OCI-LY7 (cell line): Measurements from ENCODE around the gene NUDT21. TPM values are rescaled to one million over a fixed set of nuclear protein-coding genes. Genes with fewer than 3 reads are reported as not detected.
A peak's percentile ranks its signal among the peaks of the same experiment; 100 is the strongest.

Experiments used
- BruUV-seq: library from RNA; stranded (reverse); fragments of 400-500 nt; replicated peaks from 2 replicates; lab custom pipeline; 2021; lab: Mats Ljungman, UMichigan
- CTCF ChIA-PET: fragments of 300-600 bp; sonication (Branson Sonifier 250); formaldehyde crosslinking; loops from one replicate; lab custom pipeline; 2022; ENCODE audit warnings: antibody characterized with exemption; ENCODE audit not compliant: unreplicated experiment; lab: Charles Lee
- POLR2A ChIA-PET: fragments of 300-600 bp; sonication (Branson Sonifier 250); formaldehyde crosslinking; loops from one replicate; lab custom pipeline; 2022; ENCODE audit warnings: antibody characterized with exemption; lab: Charles Lee
- DNase-seq: peaks from one replicate; pipeline ENCODE4 v3.0.0-alpha.2; 2015; ENCODE audit warnings: low spot score
- H2AFZ ChIP-seq: fragments of 200-600 bp; sonication (generic), shearing (Covaris generic); 2 replicates; pipeline ENCODE4 v1.6.1; 2014; ENCODE audit warnings: mild to moderate bottlenecking, antibody characterized with exemption, low read length, moderate library complexity
- H3K27ac ChIP-seq: fragments of 200-600 bp; sonication (generic); 2 replicates; pipeline ENCODE4 v1.5.1; 2014; ENCODE audit warnings: mixed run types, low read depth, mild to moderate bottlenecking, moderate library complexity, low read length, inconsistent platforms; ENCODE audit not compliant: poor library complexity, severe bottlenecking
- H3K36me3 ChIP-seq: fragments of 200-600 bp; sonication (generic); 2 replicates; pipeline ENCODE4 v1.6.1; 2014; ENCODE audit warnings: mild to moderate bottlenecking, antibody characterized with exemption, low read length, moderate library complexity, mixed read lengths; ENCODE audit not compliant: insufficient read depth
- H3K4me1 ChIP-seq: fragments of 200-600 bp; sonication (generic); 2 replicates; pipeline ENCODE4 v1.5.1; 2014; ENCODE audit warnings: mild to moderate bottlenecking, low read length; ENCODE audit not compliant: insufficient read depth, poor library complexity, severe bottlenecking
- H3K4me2 ChIP-seq: fragments of 200-600 bp; sonication (generic); 2 replicates; pipeline ENCODE4 v1.6.1; 2014; ENCODE audit warnings: mild to moderate bottlenecking, low read length
- H3K4me3 ChIP-seq: fragments of 200-600 bp; sonication (generic); 2 replicates; pipeline ENCODE4 v1.5.1; 2014; ENCODE audit warnings: mild to moderate bottlenecking, low read depth, low read length; ENCODE audit not compliant: poor library complexity, severe bottlenecking
- H3K79me2 ChIP-seq: fragments of 200-600 bp; sonication (generic); 2 replicates; pipeline ENCODE4 v1.6.1; 2016; ENCODE audit warnings: low read depth, mild to moderate bottlenecking, low read length, moderate library complexity, mixed read lengths; ENCODE audit not compliant: insufficient read depth
- H3K9me2 ChIP-seq: fragments of 200-600 bp; sonication (generic); 2 replicates; pipeline ENCODE4 v1.6.1; 2016; ENCODE audit warnings: mild to moderate bottlenecking, low read length, mixed read lengths; ENCODE audit not compliant: insufficient read depth
- H3K9me3 ChIP-seq: fragments of 200-600 bp; sonication (generic); 2 replicates; pipeline ENCODE4 v1.6.1; 2014; ENCODE audit warnings: mild to moderate bottlenecking, mixed run types, low read length, mixed read lengths
- H4K20me1 ChIP-seq: fragments of 200-600 bp; sonication (generic); 2 replicates; pipeline ENCODE4 v1.6.1; 2014; ENCODE audit warnings: mild to moderate bottlenecking, antibody characterized with exemption, low read length, moderate library complexity, mixed read lengths; ENCODE audit not compliant: insufficient read depth
- EZH2phosphoT487 ChIP-seq: fragments of 200-600 bp; sonication (generic); IDR thresholded peaks from 2 replicates; pipeline ENCODE4 v1.6.1; 2018; ENCODE audit warnings: low read depth, borderline replicate concordance, mild to moderate bottlenecking, mixed run types, antibody characterized with exemption, low read length, moderate library complexity, mixed read lengths
- intact Hi-C: fragments of 100-400 bp; cut with micrococcal nuclease; formaldehyde crosslinking; loops from one replicate; pipeline ENCODE4 v1.10.0; 2022; ENCODE audit not compliant: unreplicated experiment
- total RNA-seq, 2 experiments: library from RNA; depleted of rRNA in 1 of 2; stranded (reverse); fragments of >200 nt in 1 of 2; shearing (Covaris generic) in 1 of 2; gene quantifications; 2 replicates each; pipeline ENCODE4 v1.2.3, GENCODE V29; 2014 to 2022
- TF ChIP-seq, protein P1 (sequence below): fragments of 200-600 bp; sonication (generic); conservative IDR thresholded peaks from 2 replicates; pipeline ENCODE4 v1.5.1; 2014; ENCODE audit warnings: mild to moderate bottlenecking, antibody characterized with exemption, low read length, moderate library complexity, mixed read lengths

NUDT21 gene
- total RNA-seq, 2 experiments from 2014 or later: 229 to 273 TPM

- intact Hi-C loops: no loop called here
- no peak overlapping the region for H3K4me3 ChIP-seq
- no peaks in the 10 kb centered on the region for H3K9me3 ChIP-seq
- H3K9me2 ChIP-seq: no peaks in the 10 kb centered on the region
- POLR2A ChIA-PET: interaction anchor here (1.1 to 2.8 kb wide), 4 partner anchors 9 to 21 kb away, joined by 3 to 9 read pairs (median 4); partner anchors contain the start of genes NUDT21 and OGFOD1
- no peak for TF ChIP-seq EZH2phosphoT487
- H3K4me2 ChIP-seq: no peak overlapping the region
- no peaks in the 10 kb centered on the region for H4K20me1 ChIP-seq
- H3K4me1 ChIP-seq: no peaks in the 10 kb centered on the region
- H3K36me3 ChIP-seq: peaks cover 96% of the 10 kb centered on the region
- H3K27ac ChIP-seq: no peak overlapping the region
- no peaks in the 10 kb centered on the region for H3K79me2 ChIP-seq
- BruUV-seq: no TSS peak
- DNase-seq: no peak
- CTCF ChIA-PET: interaction anchor here (0.6 kb wide), 1 partner anchor 10 kb away, joined by 3 read pairs; no protein-coding TSS in a partner anchor
- H2AFZ ChIP-seq: no peak overlapping the region
These were observed 9.0 kb upstream of the NUDT21 start for GRCh38 chr16:56460101-56460500.

DNA sequence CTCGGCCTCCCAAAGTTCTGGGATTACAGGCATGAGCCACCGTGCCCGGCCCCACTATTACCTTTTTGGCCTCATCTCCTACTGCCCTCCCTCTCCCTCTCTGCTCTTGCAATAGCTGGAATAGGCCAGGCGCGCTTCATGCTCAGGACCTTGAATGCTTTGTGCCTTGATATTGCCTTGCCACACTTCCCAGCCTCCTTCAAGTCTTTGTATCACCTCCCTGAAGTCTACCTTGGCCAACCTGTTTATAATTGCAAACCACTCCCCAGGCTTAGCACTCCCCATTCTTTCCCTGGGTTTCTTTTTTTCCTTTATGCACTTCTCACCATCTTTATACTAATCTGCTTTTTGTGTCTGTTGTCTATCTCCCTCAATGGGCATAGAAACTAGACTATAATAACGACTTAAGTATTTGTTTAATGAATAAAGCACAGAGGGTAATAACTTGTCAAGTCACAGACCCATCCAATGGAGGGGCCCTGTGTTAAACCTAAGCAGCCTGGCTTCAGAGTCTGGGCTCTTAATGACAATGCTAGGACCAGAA lies 6.9 kb upstream of the NUDT21 start:
- no peaks in the 10 kb centered on the region for H3K9me3 ChIP-seq
- H3K79me2 ChIP-seq: peaks cover 8% of the 10 kb centered on the region
- POLR2A ChIA-PET: no interaction called here
- TF ChIP-seq EZH2phosphoT487: no peak
- TF ChIP-seq, protein P1, sequence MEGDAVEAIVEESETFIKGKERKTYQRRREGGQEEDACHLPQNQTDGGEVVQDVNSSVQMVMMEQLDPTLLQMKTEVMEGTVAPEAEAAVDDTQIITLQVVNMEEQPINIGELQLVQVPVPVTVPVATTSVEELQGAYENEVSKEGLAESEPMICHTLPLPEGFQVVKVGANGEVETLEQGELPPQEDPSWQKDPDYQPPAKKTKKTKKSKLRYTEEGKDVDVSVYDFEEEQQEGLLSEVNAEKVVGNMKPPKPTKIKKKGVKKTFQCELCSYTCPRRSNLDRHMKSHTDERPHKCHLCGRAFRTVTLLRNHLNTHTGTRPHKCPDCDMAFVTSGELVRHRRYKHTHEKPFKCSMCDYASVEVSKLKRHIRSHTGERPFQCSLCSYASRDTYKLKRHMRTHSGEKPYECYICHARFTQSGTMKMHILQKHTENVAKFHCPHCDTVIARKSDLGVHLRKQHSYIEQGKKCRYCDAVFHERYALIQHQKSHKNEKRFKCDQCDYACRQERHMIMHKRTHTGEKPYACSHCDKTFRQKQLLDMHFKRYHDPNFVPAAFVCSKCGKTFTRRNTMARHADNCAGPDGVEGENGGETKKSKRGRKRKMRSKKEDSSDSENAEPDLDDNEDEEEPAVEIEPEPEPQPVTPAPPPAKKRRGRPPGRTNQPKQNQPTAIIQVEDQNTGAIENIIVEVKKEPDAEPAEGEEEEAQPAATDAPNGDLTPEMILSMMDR: no peak
- no TSS peak for BruUV-seq
- DNase-seq: no peak
- CTCF ChIA-PET: no interaction called here
- H2AFZ ChIP-seq: no peak overlapping the region
- H3K36me3 ChIP-seq: peaks cover 97% of the 10 kb centered on the region
- H3K4me2 ChIP-seq: no peak overlapping the region
- H3K9me2 ChIP-seq: no peaks in the 10 kb centered on the region
- peaks cover 6% of the 10 kb centered on the region for H3K4me1 ChIP-seq
- H4K20me1 ChIP-seq: 0 out of 2 replicates have a peak, but pooled peaks cover 7% of the 10 kb centered on the region
- intact Hi-C loops: no loop called here
- no peak overlapping the region for H3K27ac ChIP-seq
- no peak overlapping the region for H3K4me3 ChIP-seq

- intact Hi-C loops: loop anchor here (2.0 kb wide), 1 partner anchor 27 kb away; the partner anchor contains the start of gene AMFR
- no peaks in the 10 kb centered on the region for H3K9me2 ChIP-seq
- TF ChIP-seq EZH2phosphoT487: no peak
- TF ChIP-seq, protein P1: no peak
- CTCF ChIA-PET: no interaction called here
- TSS peak; percentile 48 for BruUV-seq
- no peaks in the 10 kb centered on the region for H3K9me3 ChIP-seq
- DNase-seq: peak; percentile 28
- peak overlapping the region; percentile 89 for H3K4me3 ChIP-seq
- H2AFZ ChIP-seq: peak overlapping the region; percentile 51
- H4K20me1 ChIP-seq: peaks cover 52% of the 10 kb centered on the region
- H3K4me1 ChIP-seq: peaks cover 28% of the 10 kb centered on the region
- H3K36me3 ChIP-seq: peaks cover 64% of the 10 kb centered on the region
- H3K27ac ChIP-seq: peak overlapping the region; percentile 34
- POLR2A ChIA-PET: interaction anchor here (0.6 to 1.4 kb wide), 13 partner anchors 9 to 268 kb away, joined by 3 to 9 read pairs (median 3); no protein-coding TSS in a partner anchor
- H3K4me2 ChIP-seq: peak overlapping the region; percentile 94
- peaks cover 64% of the 10 kb centered on the region for H3K79me2 ChIP-seq
These were observed 889 bp upstream of the NUDT21 start for GRCh38 chr16:56451753-56452689.
